Measurements from ENCODE around the gene RPTOR.
"Not testable (repeated sequence)": the region's sequence is repeated elsewhere in the genome, so short reads cannot be mapped to it uniquely, and the experiment has no call there.

RPTOR gene

DNA sequence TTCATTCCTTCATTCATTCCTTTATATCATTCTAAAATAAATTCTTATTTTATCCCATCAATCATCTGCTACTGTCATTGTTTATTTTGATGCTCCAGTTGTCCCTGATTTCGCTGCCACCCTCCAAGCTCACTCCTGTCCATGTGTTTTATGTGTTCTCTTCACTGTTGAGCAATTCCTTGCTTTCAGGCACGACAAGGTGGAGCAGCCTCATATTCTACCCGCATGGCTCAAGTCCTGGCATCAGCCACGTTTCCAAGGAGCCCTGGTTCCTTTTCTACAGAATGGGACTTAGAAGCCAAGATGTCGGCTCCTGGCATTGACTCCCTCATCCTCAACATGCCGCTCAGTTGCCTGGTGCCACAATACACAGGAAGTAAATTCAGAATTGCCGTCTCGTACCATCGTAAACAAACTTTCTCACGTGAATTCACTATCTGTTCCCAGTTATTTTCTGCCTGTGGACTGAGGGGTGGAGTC lies 139.0 kb downstream of the RPTOR start:
- DNase-seq, result no peak
- intact Hi-C loops (cut with DNase I), result no loop called here

DNA sequence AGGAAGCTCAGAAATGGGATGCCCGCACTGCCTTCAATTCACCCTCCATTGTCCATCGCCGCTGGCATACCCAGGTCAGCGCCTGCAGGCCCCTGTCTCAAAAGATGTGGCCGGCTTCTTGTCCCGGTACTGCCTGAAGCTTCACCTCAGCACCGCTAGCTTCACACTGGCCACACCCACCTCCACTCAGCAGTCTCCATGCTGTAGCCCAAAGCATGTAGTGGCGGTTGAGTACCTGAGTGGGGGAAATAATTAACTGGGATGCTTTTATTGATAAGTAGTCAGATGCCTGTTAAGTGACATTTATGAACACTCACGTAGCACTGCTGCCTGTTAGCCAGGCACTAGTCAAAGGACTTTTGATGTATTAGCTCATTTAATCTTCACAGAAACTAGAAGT lies 143.2 kb downstream of the RPTOR start:
- no peak for DNase-seq
- intact Hi-C loops (cut with DNase I), result no loop called here

GRCh38 chr17:80689129-80689619 lies 144.5 kb downstream of the RPTOR start:
- DNase-seq, result no peak
- intact Hi-C loops (cut with DNase I), result no loop called here

GRCh38 chr17:80691784-80692183 lies 147.1 kb downstream of the RPTOR start:
- no peak for DNase-seq
- intact Hi-C loops (cut with DNase I), result no loop called here

GRCh38 chr17:80692931-80693467 lies 148.4 kb downstream of the RPTOR start:
- intact Hi-C loops (cut with DNase I), result no loop called here
- DNase-seq, result no peak

DNA sequence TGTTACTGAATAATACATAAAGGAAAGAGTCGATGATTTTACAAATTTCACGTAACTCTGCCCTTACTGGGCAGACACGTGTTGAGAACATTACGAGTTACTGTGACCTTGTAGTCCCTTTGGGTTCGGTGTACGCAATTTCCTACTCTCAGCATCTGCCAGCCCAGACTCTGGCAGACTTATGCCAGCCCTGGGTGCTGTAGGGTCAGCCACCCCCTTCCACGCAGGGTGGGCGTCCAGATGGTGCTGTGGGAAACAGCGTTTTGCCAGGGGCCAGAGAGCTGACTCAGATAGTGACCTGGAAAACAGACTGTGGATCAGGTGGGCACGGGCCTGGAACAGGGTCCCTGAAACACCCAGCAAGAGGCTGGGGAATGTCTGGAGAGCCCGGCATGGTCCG lies 148.9 kb downstream of the RPTOR start:
- no peak for DNase-seq

GRCh38 chr17:80694085-80694991 lies 149.7 kb downstream of the RPTOR start:
- intact Hi-C loops (cut with DNase I), result no loop called here
- no peak for DNase-seq

More for the DNA sequence above, 148.9 kb downstream of the RPTOR start:
- intact Hi-C loops (cut with DNase I), result no loop called here

DNA sequence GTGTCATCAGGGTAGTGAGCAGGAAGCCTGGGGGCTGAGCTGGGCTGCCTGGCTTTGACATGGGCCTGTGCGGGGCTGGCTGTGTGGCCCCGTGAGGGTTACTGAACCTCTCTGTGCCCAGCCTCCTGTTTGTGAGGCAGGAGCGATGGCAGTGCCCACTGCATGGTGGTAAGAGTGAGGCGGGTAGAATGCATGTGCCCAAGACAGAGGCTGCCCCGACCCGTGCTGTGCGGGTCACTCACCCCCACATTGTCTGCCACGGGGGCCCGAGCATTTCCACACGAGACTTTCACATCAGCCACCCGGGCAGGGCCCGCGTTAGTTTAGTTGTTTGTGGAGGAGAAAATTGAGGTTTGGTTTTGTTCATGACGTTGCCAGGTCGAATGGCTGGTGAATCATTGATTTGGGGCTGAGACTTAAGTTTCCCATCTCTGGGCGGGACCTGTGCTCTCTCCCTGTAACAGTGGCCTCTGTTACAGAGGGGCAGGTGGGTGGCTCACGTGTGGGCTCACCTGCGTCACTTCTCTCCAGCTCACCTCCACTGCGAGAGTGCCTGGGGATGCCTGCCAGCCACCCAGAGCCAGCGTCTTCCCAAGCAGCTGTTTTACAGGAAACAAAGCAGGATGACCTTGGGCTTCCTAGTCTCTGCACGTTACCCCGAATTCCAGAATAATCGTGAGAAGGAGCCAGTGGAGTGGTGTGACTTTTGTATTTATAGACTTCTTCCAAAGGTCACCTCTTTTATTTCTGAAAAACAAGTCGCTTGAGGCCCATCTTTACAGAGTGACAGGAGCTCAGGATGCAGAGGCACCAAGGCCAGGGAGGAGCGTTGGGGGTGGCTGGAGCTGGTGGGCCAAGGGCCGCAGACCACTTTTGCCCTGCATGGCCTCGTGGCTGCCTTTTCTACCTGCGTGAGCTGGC lies 150.6 kb downstream of the RPTOR start:
- intact Hi-C loops (cut with DNase I), result no loop called here
- no peak for DNase-seq

- DNase-seq, result no peak
- intact Hi-C loops (cut with DNase I), result no loop called here
These were observed 151.3 kb downstream of the RPTOR start for GRCh38 chr17:80695979-80696378.

- DNase-seq, result no peak
- intact Hi-C loops (cut with DNase I), result no loop called here
These were observed 151.8 kb downstream of the RPTOR start for GRCh38 chr17:80696456-80696855.

- intact Hi-C loops (cut with DNase I), result no loop called here
- no peak for DNase-seq
These were observed 152.3 kb downstream of the RPTOR start for GRCh38 chr17:80696964-80697363.

GRCh38 chr17:80698297-80698696 lies 153.7 kb downstream of the RPTOR start:
- no peak for DNase-seq
- intact Hi-C loops (cut with DNase I), result no loop called here

- DNase-seq; intact Hi-C loops (cut with DNase I): not testable (repeated sequence)
These were observed 154.6 kb downstream of the RPTOR start for GRCh38 chr17:80699205-80699604.

DNA sequence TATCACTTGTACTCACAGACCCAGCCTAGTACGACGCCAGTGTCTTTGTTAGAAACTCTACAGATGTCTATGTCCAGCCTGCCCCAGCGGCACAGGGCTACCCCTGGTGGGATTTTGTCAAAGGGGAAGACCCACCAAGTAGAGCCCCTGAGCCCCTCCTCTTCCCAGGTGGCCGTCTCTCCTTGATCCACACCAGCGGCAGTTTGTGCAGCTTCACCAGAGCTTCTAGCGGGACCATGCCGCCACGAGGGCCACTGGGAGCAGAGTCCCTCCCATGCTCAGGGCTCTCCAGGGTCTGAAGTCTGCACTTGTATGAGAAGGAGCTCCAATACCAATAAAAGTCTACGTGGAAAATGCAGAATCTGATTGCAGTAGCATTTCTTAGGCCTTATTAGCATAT lies 157.1 kb downstream of the RPTOR start:
- no peak for DNase-seq
- intact Hi-C loops (cut with DNase I), result no loop called here

DNA sequence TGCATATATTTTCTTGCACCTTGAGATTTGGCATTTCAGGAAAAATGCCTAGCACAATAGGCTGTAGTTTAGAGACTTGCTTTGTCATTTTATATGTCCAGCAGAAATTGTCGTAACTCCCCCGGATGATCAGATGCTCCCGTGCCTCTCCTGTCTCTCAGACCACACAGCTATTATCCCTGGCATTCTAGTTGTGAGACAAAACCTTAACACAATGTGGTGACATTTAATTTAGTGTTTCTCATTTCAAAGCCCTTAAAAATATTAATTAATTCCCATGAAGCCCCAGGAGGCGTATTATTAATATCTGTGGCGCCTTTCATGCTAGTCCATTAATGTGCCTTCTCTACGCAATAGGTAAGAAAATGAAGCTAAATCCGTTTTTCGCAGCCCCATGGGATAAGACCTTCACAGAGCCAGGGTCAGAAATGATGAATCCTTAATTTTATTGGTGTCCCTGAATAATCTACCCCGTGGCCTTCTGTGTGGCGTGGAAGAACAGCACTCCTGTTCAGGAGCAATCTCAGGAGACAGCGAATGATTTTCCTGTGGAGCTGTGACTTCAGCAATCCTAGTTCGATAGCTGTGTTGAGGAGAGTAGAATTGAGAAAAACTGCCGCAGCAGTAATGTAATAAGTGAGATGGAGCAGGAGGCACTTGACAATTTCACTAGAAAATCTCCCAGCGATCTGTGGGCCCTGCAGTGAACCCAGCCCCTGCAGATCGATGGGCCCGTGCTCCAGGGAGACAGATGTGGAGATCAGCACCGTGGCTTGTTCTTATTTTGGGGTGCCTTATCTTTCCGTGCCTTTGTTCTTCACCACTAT lies 157.9 kb downstream of the RPTOR start:
- intact Hi-C loops (cut with DNase I), result no loop called here
- no peak for DNase-seq

GRCh38 chr17:80703142-80703478 lies 158.5 kb downstream of the RPTOR start:
- no peak for DNase-seq
- intact Hi-C loops (cut with DNase I), result no loop called here

- intact Hi-C loops (cut with DNase I), result no loop called here
These were observed 159.8 kb downstream of the RPTOR start for GRCh38 chr17:80704381-80704819.

GRCh38 chr17:80704894-80705293 lies 160.3 kb downstream of the RPTOR start:
- intact Hi-C loops (cut with DNase I), result no loop called here
- no peak for DNase-seq

More at GRCh38 chr17:80704381-80704819, 159.8 kb downstream of the RPTOR start:
- no peak for DNase-seq

DNA sequence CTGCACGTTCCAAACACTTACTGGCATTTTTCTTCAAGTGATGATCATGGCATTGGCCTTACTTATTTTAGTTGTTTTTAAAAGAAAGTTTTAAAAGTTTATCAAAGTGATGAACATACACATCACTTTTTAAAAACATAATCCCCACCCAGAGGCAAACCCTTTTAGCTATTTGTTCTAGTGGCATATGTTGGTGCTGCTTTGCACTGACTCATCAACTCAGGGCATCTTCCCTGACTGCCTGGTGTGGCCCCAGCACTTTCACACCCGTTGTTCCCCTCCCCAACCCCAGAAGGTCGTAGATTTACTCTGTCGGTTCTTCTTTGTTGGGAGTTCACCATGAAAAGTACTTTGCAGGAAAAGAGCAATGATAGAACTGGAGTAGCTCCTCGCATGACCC lies 161.3 kb downstream of the RPTOR start:
- intact Hi-C loops (cut with DNase I), result no loop called here
- DNase-seq, result no peak

DNA sequence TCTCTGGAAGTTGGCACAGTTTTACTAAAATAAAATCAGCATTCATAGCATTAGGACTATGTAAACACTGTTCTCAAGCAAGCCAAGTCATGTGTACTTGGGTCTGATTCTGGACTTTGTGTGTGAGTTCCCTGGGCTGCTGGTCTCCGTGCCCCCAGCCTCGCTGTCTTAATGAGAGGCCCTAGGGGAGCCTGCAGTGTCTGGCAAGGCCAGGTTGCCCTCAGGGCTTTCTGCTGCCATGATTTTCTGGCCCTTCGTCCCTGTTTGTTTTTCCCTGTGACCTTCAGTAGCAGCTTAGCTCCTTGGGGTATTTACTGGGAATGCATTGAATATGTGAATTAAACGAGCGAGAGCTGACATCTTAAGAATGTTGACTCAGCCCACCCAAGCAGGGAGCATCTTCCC lies 161.8 kb downstream of the RPTOR start:
- no peak for DNase-seq
- intact Hi-C loops (cut with DNase I), result no loop called here

All from posterior cingulate gyrus (tissue), 11 donors.